Smooth muscle cell (in vitro differentiated cells): ENCODE results near the gene GNL2. TPM values are rescaled to one million over a fixed set of nuclear protein-coding genes. Genes with fewer than 3 reads are reported as not detected.
A peak's percentile ranks its signal among the peaks of the same experiment; 100 is the strongest.

Experiments
- DNase-seq: peaks from one replicate; lab custom pipeline; 2025; ENCODE audit not compliant: unreplicated experiment; lab: John Stamatoyannopoulos, UW
- H2AFZ ChIP-seq: fragments of 200-600 bp; sonication (generic); 2 replicates; pipeline ENCODE4 v1.6.0; 2016; ENCODE audit warnings: antibody characterized with exemption, low read depth, mild to moderate bottlenecking
- H3F3A ChIP-seq: fragments of 200-600 bp; sonication (generic); 2 replicates; pipeline ENCODE4 v1.6.0; 2017; ENCODE audit warnings: antibody characterized with exemption, low read depth
- H3K27ac ChIP-seq: fragments of 200-600 bp; sonication (generic); 2 replicates; pipeline ENCODE4 v1.5.1; 2016; ENCODE audit warnings: low read depth, mild to moderate bottlenecking
- H3K27me3 ChIP-seq: fragments of 200-600 bp; sonication (generic); 2 replicates; pipeline ENCODE4 v1.6.1; 2016; ENCODE audit warnings: low read depth, mild to moderate bottlenecking
- H3K36me3 ChIP-seq: fragments of 200-600 bp; sonication (generic); 2 replicates; pipeline ENCODE4 v1.5.1; 2016; ENCODE audit warnings: low read depth
- H3K4me1 ChIP-seq: fragments of 200-600 bp; sonication (generic); 2 replicates; pipeline ENCODE4 v1.5.1; 2016; ENCODE audit warnings: low read depth
- H3K4me2 ChIP-seq: fragments of 200-600 bp; sonication (generic); 2 replicates; pipeline ENCODE4 v1.6.0; 2016; ENCODE audit warnings: mild to moderate bottlenecking
- H3K4me3 ChIP-seq: fragments of 200-600 bp; sonication (generic); 2 replicates; pipeline ENCODE4 v1.5.1; 2016; ENCODE audit warnings: mild to moderate bottlenecking
- H3K79me2 ChIP-seq: fragments of 200-600 bp; sonication (generic); 2 replicates; pipeline ENCODE4 v1.6.0; 2016; ENCODE audit warnings: low read depth, mild to moderate bottlenecking
- H3K9ac ChIP-seq: fragments of 200-600 bp; sonication (generic); 2 replicates; pipeline ENCODE4 v1.6.0; 2016; ENCODE audit warnings: low read depth
- H3K9me3 ChIP-seq: fragments of 200-600 bp; sonication (generic); replicated peaks from 2 replicates; pipeline ENCODE4 v1.5.1; 2016; ENCODE audit warnings: low read depth
- H4K20me1 ChIP-seq: fragments of 200-600 bp; sonication (generic); 2 replicates; pipeline ENCODE4 v1.6.0; 2016; ENCODE audit warnings: low read depth
- CTCF ChIP-seq: fragments of 200-600 bp; sonication (generic); IDR thresholded peaks from 2 replicates; pipeline ENCODE4 v1.5.1; 2017; ENCODE audit warnings: borderline replicate concordance, mild to moderate bottlenecking, antibody characterized with exemption; ENCODE audit not compliant: insufficient read depth, poor library complexity, severe bottlenecking
- WGBS: methylation state at CpG from one replicate; pipeline ENCODE4 v1.1.7; 2016; ENCODE audit warnings: low lambda C conversion rate; 5-methylcytosine and 5-hydroxymethylcytosine counted together
- polyA plus RNA-seq: library from polyadenylated mRNA; unstranded; fragments of >200 nt; fragmentation: Nextera tagmentation; extraction: Ambion mirVana; gene quantifications from 2 replicates; pipeline ENCODE4 v1.2.1, GENCODE V29; 2016
- total RNA-seq: library from RNA; depleted of rRNA; stranded (reverse); fragments of >200 nt; gene quantifications from 2 replicates; pipeline ENCODE4 v1.2.3, GENCODE V29; 2014

Gene GNL2
- total and polyA plus RNA-seq, 2 experiments from 2014 or later: 57.4 to 61.2 TPM

- Histone ChIP-seq H3K27me3 (no peaks in the 10 kb centered on the region), H3K36me3 (peaks cover 10% of the 10 kb centered on the region), H3K4me3 (no peak overlapping the region), H3F3A (peaks cover 13% of the 10 kb centered on the region), H3K9me3 (no peaks in the 10 kb centered on the region), H3K4me2 (peak overlapping the region; percentile 38), H3K9ac (peak overlapping the region; percentile 54), H2AFZ (no peak overlapping the region), H3K27ac (peak overlapping the region; percentile 92), H4K20me1 (peaks cover 79% of the 10 kb centered on the region), H3K4me1 (no peaks in the 10 kb centered on the region), H3K79me2 (no peaks in the 10 kb centered on the region)
- no peak for DNase-seq
- 46% methylated on average over 5 of the region's 5 CpGs for whole genome bisulfite sequencing
- no peak for TF ChIP-seq CTCF
Observed at GRCh38 chr1:37575692-37576091, 20.0 kb downstream of the GNL2 start.

- no peak for DNase-seq
- peak overlapping the region; percentile 46 for H3K4me2 ChIP-seq
- H3K36me3 ChIP-seq: peaks cover 12% of the 10 kb centered on the region
- no peaks in the 10 kb centered on the region for H3K79me2 ChIP-seq
- no peaks in the 10 kb centered on the region for H3K27me3 ChIP-seq
- TF ChIP-seq CTCF: no peak
- peak overlapping the region; percentile 92 for H3K27ac ChIP-seq
- peak overlapping the region; percentile 54 for H3K9ac ChIP-seq
- WGBS: 19% methylated on average over 7 of the region's 7 CpGs
- H3K9me3 ChIP-seq: no peaks in the 10 kb centered on the region
- H3K4me3 ChIP-seq: no peak overlapping the region
- no peak overlapping the region for H2AFZ ChIP-seq
- H3F3A ChIP-seq: peaks cover 13% of the 10 kb centered on the region
- peaks cover 71% of the 10 kb centered on the region for H4K20me1 ChIP-seq
- no peaks in the 10 kb centered on the region for H3K4me1 ChIP-seq
Observed at GRCh38 chr1:37574834-37575480, 20.8 kb downstream of the GNL2 start.

DNA sequence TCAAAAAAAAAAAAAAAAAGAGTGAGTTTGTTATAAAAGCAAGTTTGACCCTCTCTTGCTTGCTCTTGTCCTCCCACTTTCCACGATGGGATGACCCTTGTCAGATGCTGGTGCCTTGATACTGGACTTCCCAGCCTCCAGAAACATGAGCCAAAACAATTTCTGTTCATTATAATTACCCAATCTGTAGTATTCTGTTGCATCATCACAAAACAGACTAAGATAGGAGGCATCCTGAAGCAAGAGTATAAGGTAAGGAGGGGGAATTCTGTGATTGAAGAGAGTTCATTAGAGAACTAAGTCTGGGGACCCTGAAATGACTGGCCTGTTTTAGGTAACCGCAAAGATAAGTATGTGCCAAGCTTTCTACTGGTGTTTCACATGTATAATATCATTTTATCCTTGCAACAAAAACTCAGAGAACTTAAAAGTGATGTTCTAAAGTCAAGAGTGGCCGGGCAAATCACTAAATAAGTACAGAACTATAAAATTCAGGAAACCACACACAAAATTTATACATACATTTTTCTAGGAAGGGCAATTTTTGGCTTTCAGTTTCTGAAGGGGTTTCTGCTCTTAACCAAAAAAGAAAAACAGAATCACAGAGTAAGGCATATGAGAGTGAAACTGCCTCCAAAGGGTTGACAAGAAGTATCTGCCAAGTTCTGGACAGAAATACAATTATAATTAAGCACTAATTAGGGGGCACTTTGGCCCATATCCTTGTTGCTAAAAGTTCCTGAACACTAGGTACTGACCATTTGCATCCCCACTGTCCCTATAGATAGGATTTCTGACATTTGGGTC lies 25.0 kb downstream of the GNL2 start:
- Histone ChIP-seq H3K9me3 (no peaks in the 10 kb centered on the region), H2AFZ (no peak overlapping the region), H3K79me2 (no peaks in the 10 kb centered on the region), H3K4me1 (no peaks in the 10 kb centered on the region), H3F3A (peaks cover 7% of the 10 kb centered on the region), H3K4me2 (no peak overlapping the region), H3K9ac (no peak overlapping the region), H3K4me3 (no peak overlapping the region), H4K20me1 (peaks cover 34% of the 10 kb centered on the region), H3K27me3 (no peaks in the 10 kb centered on the region), H3K27ac (no peak overlapping the region), H3K36me3 (peaks cover 29% of the 10 kb centered on the region)
- WGBS: 98% methylated on average over 3 of the region's 3 CpGs
- DNase-seq: no peak
- no peak for TF ChIP-seq CTCF
